D341Med (cell line): Measurements from ENCODE around the gene KLRF2.
"Not testable (repeated sequence)": the region's sequence is repeated elsewhere in the genome, so short reads cannot be mapped to it uniquely, and the experiment has no call there.

Source experiments
- DNase-seq: peaks from one replicate; pipeline ENCODE4 v3.0.0; 2012; ENCODE audit warnings: low spot score

The KLRF2 gene

DNA sequence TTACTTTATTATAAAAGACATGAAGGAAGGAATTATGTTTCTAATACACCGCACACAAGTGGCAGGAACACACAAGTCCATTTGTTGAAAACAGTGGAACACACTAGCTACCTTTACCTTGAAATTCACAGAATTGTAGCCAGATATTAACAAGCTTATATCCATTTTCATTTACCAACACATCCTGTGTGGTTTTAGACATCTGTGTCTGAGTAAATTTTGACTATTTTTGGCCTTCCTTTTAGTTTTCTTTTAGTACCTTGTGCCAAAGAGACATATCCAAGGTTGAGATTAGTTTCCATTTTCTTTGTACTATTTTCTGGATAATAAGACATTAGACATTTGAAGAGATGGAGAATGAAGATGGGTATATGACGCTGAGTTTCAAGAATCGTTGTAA lies at the start of gene KLRF2:
Gene KLRF2, plus strand, starts transcription at position 244 of the 400 bp plus-strand sequence. Its CDS starts 107 bp downstream, at position 351.
- no peak for DNase-seq

DNA sequence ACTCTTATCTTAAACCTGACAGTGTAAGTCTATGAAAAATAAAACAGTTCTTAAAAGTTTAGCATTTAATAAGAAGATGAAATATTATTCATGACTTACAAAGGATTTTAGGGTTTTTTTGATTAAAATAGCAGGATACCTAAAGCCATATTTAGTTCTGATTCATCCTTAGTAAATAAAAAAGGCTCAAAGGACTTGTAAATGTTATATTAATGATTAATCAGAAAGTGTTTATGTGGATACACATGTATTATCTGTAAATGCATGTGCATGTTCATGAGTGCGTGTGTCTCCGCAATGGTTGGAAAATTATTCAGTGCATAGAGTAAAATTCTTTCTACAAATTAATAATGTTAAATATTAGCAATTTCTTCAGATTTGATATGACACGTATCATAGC lies 49.6 kb upstream of the KLRF2 start:
- DNase-seq: no peak

GRCh38 chr12:9843407-9843806 lies 37.9 kb upstream of the KLRF2 start:
- DNase-seq: no peak

- DNase-seq: no peak
Observed at GRCh38 chr12:9848899-9849298, 32.4 kb upstream of the KLRF2 start.

GRCh38 chr12:9851050-9851449 lies 30.2 kb upstream of the KLRF2 start:
- no peak for DNase-seq

DNA sequence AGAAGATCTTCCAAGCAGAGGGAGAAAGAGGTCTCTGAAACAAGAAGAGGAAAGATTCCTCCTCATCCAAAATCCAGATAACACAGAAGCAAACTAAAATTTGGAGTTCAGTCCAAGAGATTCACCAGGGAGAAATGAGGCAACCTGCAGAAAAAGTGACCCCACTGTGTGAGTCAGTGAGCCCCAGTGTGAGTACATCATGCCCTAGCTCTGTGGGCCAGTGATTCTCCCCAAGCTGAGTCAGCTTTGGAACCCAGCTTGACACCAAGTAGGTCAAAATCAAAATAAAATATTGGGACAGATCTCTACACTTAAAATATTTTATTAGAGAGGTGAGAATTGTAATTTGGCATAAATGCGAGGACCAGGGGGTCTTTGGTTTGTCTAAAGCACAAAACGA lies 29.4 kb upstream of the KLRF2 start:
- DNase-seq: no peak

DNA sequence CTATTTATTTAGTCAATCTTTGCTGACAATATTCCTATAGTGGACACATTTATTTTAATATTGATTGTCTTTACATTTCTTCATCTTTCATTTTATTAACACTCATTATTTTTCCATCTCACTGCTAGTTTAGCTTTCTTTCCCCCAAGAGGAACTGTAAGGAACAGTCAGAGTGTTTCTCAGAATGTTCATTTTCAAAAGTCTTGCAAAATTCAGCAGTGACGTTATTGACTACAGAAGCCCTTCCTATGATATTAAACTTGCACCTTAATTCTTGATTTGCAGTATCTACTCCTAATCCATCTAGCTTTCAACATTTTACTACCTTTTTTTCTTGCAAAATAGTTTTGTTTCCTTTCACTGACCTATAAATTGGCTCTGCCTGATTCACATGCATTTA lies 25.1 kb upstream of the KLRF2 start:
- no peak for DNase-seq

GRCh38 chr12:9856894-9857293 lies 24.4 kb upstream of the KLRF2 start:
- no peak for DNase-seq

- no peak for DNase-seq
Observed at GRCh38 chr12:9858135-9858534, 23.2 kb upstream of the KLRF2 start.

DNA sequence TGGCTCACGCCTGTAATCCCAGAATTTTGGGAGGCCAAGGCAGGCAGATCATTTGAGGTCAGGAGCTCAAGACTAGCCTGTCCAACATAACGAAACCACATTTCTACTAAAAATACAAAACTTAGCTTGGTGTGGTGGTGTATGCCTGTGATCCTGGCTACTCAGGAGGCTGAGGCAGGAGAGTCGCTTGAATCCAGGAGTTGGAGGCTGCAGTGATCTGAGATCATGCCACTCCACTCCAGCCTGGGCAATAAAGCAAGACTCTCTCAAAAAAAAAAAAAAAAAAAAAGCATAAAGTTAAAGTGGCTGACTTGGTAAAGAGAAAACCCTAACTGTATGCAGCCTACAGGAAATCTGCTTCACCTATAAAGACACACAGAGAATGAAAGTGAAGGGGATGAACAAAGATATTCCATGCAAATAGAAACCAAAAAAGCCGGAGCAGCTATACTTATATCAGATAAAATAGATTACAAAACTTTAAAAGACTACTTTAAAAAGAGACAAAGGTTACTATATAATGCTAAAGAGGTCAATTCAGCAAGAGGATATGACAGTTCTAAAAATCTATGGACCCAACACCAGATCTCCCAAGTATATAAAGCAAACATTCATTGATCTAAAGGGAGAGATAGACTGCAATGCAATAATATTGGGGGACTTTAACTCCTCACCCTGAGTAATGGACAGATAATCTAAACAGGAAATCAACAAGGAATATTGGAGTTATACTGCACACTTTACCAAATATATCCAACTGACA lies 16.2 kb upstream of the KLRF2 start:
- DNase-seq: no peak

DNA sequence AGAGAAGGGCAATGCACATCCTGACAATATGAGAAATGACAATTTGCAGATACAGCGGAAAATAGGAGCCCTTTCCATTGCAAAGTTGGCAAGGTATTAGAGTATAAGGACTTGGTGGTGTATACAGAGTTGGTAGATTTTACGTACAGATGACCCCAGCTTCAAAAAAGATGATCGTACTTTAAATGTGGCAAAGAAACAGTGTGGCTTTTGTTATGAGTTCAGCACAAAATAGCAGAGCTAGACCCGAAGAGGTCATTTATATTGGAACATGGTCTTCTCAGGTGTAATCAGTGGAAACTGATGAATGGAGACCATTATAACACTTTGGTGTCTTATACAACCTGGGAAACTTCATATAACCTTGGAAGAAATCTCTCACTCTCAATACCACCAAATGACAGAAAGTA lies 14.4 kb upstream of the KLRF2 start:
- DNase-seq: no peak

DNA sequence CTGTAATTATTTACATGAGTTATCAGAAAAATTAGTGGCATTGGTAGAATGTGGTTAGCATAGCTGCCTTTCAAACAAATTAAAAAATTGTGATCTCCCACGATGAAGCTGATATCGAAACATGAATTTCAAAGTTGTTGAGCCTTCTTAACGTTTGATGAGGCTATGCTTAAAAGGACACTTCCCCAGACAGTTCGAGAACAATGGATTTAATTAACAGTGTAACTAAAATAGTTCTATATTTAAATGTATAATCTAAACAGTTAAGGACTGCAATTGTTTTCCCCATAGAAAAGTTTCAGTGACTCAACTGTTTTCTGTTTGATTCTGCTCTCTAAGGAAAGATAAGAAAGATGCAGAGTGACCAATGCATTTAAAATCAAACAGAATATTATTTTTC lies 13.8 kb upstream of the KLRF2 start:
- no peak for DNase-seq

- DNase-seq: no peak
Observed at GRCh38 chr12:9868311-9868801, 12.9 kb upstream of the KLRF2 start.

GRCh38 chr12:9868951-9869306 lies 12.4 kb upstream of the KLRF2 start:
- DNase-seq: no peak

DNA sequence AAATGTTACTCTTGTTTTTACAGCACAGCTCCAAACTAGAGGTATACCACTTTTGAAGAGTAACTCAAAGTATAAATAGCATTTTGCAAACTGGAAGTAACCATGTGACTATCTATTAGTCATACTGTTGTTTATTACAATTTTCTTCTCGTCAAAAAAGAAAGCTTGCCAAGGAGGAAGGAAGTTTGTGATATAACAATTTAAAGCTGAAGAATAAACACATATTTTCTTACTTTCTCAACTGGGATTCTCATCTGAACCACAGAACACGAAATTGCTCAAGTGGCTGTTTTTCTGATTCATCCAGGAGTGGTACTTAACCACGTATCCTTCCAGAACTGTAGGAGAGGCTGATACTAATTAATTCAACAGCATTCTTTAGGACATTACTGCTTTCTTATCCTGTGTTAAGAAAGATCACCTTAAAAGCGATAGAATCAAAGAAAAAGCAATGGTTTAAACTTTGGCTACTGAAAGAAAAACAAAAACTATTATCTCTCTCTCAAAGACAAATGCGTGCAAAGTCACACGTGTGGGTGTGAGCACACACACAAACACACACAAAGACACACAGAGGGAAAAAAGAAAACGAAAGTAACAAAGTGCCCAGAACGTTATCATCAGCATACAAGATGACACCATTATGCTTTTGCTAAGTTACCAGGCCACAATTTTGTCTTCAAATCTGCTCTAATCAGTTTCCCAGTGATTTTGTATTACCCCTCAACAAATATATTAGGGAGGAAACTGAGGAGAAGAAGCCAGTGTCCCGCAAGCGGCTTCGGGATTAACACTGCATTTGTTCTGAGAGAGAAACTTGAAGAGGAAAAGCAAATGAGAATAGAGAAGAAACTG lies 11.8 kb upstream of the KLRF2 start, which contains the start of gene CLEC2B:
Gene CLEC2B, minus strand, starts transcription at position 48 of the 855 bp plus-strand sequence.
- no peak for DNase-seq

DNA sequence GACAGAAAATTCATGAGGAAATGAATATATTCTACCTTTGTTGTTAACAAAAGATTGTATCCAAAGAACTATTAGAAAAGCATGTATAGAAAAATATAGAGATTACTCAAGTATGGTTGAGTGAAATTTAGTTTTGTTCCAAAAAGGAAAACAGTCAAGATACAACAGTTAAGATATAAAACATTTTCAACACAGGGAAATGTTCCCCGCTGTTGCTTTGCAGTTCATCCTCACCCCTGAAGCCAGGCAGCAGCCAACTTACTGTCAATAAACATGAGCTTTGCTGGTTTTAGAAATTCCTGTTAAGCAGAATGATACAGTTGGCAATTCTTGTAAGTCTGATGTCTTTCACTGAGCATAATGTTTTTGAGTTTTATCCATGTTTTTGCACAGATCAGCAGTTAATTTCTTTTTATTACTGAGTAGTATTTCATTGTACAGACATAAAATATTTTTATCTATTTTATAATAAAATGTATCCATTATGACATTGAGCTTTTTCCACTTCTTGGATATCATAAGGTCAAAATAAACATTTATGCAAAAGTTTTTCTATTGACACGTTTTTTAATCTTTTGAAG lies 10.9 kb upstream of the KLRF2 start:
- DNase-seq: no peak

- DNase-seq: no peak
Observed at GRCh38 chr12:9872162-9872561, 9.1 kb upstream of the KLRF2 start.

- no peak for DNase-seq
Observed at GRCh38 chr12:9872742-9873141, 8.5 kb upstream of the KLRF2 start.

- DNase-seq: not testable (repeated sequence)
Observed at GRCh38 chr12:9876120-9876519, 5.2 kb upstream of the KLRF2 start.

- DNase-seq: no peak
Observed at GRCh38 chr12:9880532-9881078, 684 bp upstream of the KLRF2 start.

- no peak for DNase-seq
Observed at GRCh38 chr12:9881988-9882387, 699 bp downstream of the KLRF2 start.

DNA sequence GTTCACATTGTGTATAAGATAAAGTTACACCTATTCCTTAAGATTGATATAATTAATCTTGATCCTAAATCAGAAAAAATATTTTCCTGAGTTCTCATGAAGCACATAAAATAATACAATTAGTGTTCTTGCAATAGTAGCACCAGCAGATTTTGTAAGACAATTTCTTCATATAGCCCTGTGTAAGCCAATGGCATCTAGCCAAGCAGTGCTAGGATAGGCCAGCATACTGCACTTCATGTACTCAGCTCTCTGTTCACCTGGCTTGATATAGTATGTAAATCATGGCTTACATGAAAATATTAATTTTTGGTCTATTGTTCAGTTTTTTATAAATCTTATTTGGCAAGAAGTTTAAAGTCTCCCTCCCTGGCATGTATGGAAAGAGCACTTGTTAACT lies 1.9 kb downstream of the KLRF2 start:
- no peak for DNase-seq
